GM12864 (cell line): ENCODE results near the gene FBXO34.

Experiments used
- DNase-seq: peaks from one replicate; pipeline ENCODE4 v3.0.0-alpha.2; 2011; ENCODE audit warnings: low read depth
- H3K4me3 ChIP-seq: 2 replicates; pipeline ENCODE4 v1.5.1; 2011; ENCODE audit warnings: mild to moderate bottlenecking, low read depth, low read length, control low read depth
- TF ChIP-seq, protein P1 (sequence below): IDR thresholded peaks from 2 replicates; pipeline ENCODE4 v1.5.1; 2011; ENCODE audit warnings: low read depth, mild to moderate bottlenecking, moderate library complexity, low read length, control low read depth, inconsistent platforms; ENCODE audit errors: missing control alignments

Gene FBXO34

DNA sequence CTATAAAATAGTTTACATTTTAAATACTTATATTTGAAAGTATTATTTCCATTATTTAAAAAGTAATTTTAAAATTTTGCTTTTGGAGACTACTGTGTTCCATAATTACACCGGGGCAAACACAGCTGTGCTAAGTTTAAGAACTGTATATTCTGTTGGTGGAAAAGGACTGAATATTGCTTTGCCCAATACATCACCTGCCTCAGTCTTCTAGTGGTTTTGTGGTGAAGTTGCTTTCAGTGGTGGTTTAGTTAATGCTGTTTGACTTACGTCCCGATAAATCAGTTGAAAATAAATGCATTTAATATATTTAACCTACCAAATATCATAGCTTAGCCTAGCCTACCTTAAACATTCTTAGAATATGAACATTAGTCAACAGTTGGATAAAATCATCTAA lies 23.4 kb downstream of the FBXO34 start:
- H3K4me3 ChIP-seq, result no peak overlapping the region
- TF ChIP-seq, protein P1, sequence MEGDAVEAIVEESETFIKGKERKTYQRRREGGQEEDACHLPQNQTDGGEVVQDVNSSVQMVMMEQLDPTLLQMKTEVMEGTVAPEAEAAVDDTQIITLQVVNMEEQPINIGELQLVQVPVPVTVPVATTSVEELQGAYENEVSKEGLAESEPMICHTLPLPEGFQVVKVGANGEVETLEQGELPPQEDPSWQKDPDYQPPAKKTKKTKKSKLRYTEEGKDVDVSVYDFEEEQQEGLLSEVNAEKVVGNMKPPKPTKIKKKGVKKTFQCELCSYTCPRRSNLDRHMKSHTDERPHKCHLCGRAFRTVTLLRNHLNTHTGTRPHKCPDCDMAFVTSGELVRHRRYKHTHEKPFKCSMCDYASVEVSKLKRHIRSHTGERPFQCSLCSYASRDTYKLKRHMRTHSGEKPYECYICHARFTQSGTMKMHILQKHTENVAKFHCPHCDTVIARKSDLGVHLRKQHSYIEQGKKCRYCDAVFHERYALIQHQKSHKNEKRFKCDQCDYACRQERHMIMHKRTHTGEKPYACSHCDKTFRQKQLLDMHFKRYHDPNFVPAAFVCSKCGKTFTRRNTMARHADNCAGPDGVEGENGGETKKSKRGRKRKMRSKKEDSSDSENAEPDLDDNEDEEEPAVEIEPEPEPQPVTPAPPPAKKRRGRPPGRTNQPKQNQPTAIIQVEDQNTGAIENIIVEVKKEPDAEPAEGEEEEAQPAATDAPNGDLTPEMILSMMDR, result no peak
- DNase-seq, result no peak

DNA sequence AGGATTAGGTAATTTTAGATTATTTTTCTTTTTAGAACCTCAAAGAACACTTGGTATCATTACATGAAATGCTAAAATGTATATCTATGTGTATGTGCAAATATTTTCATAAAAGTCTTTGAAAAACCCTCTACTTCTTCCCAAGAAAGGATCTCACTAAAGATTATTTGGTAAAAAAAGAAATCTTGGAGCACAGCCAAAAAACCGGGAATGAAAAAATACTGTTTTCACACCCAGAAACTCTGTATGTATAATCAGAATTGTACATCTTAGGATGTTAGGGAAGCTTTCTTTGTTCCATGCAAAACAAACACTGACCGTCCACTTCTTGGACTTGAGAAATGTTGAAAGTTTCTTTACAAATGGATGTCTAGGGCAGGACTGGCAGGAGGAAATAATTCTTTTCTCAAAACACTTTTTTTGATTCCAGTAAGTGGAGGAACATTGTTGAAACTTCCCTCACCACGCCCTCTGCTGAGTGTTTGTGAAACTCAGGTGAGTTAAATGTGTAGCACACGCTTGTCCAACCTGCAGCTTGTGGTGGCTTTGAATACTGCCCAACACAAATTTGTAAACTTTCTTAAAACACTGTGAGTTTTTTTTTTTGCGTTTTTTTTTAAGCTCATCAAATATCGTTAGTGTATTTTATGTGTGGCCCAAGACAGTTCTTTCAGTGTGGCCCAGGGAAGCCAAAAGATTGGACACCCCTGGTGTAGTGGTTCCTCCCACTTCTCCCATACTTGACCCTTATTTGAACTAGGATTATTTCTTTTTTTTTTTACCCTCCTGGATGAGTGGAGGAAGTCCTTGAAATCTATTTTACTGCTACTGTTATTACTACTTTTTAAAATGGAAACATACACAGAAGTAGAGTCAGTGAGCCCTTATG lies 26.6 kb downstream of the FBXO34 start:
- TF ChIP-seq, protein P1, result no peak
- H3K4me3 ChIP-seq, result no peak overlapping the region
- peak; percentile 46 for DNase-seq

DNA sequence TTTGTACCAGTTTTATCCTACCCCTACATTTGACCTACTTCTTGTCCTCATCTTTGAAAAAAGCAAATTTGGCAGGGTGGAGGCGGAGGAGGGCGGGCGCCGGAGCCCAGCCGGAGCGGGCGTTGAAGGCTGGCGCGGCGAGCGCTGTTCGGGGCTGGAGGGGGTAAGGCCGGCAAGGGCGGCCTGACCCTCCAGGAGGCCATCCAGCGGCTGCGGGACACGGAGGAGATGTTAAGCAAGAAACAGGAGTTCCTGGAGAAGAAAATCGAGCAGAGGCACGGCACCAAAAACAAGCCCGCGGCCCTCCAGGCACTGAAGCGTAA lies 27.2 kb downstream of the FBXO34 start:
- DNase-seq, result no peak
- TF ChIP-seq, protein P1, result no peak
- no peak overlapping the region for H3K4me3 ChIP-seq

DNA sequence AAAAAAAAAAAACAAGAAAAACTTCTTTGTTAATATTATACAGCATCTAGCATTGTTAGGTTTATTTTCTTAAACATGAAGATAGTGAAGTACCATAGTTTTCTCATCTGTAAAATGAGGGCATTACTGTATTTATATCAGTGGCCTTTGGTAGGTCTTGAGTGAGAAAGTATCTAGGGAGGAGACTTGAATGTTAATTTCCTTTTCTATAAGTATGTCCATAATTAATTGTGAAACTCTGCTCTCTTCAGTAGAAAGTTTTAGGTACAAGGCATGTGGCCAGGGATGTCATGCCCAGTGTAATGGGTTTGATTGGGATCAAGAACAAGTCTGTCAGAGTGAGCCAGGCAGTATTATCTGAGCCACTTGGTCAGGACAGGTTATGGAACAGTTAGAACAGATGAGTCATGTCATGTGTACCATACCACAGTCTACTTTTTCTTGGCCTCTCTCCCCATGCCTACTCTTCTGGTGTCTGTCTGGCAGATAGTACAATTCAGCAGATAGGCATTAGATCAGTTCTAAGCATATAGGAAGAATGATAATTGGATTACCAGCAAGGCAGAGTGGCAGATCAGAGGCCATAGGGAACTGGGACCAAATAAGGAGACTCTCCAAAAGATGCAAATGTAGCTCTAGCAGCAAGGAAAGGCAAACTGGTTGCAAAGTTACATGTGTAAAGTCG lies 30.4 kb downstream of the FBXO34 start:
- H3K4me3 ChIP-seq, result no peak overlapping the region
- no peak for DNase-seq
- TF ChIP-seq, protein P1, result no peak

GRCh38 chr14:55302367-55303124 lies 31.3 kb downstream of the FBXO34 start:
- TF ChIP-seq, protein P1, result no peak
- no peak for DNase-seq
- H3K4me3 ChIP-seq, result no peak overlapping the region

DNA sequence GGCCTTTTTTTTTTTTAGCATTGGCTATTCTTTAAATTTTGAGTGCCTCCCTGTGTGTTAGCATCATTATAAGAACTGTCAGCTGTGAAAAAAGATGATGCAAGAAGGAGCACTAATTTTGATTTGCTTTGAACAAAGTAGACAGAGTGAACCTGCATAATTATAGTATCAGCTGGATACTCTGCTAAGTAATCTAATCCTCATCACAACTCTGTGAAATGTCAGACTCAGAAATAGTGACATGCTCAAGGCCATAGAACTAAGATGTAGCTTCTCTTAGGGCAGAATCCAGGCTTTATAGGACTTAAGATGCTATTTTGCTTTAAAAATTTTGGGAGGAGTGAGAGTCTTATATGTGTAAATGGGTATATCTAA lies 31.9 kb downstream of the FBXO34 start:
- DNase-seq, result no peak
- H3K4me3 ChIP-seq, result no peak overlapping the region
- TF ChIP-seq, protein P1, result no peak
